ENCODE results near the gene USP14. TPM values are rescaled to one million over a fixed set of nuclear protein-coding genes. Genes with fewer than 3 reads are reported as not detected.
A peak's percentile ranks its signal among the peaks of the same experiment; 100 is the strongest.
"Not testable (repeated sequence)": the region's sequence is repeated elsewhere in the genome, so short reads cannot be mapped to it uniquely, and the experiment has no call there.

The USP14 gene
- 10 to 100 TPM; 31.1 to 40.1 (median 36.0) TPM for total RNA-seq

- Histone ChIP-seq H3K36me3 (peaks cover 0 to 9% (median 0%) of the 10 kb centered on the region in 3 donors), H3K27me3 (no peaks in the 10 kb centered on the region), H3K27ac (peak within 1 kb of the TSS; percentile 89 to 95 (median 90)), H3K4me1 (peaks cover 0 to 31% (median 12%) of the 10 kb centered on the region in 3 donors), H3K4me3 (peak within 1 kb of the TSS; percentile 73 to 93 (median 85)), H3K9me3 (no peaks in the 10 kb centered on the region)
- 5 to 6% methylated on average over 9 to 24 of the region's 89 CpGs for WGBS, 2 donors
- intact Hi-C loops (cut with DNase I) = no loop called here
- peak; percentile 78 for DNase-seq
- TF ChIP-seq POLR2A (IDR thresholded peaks at IDR 0.05) = peak in 3 of 4 donors; percentile 53 to 73 (median 59)
- TF ChIP-seq CTCF (IDR thresholded peaks at IDR 0.05) = no peak
These were observed at the start of gene USP14 for GRCh38 chr18:158128-159036. USP14 (plus strand) TSS chr18:158557; CDS start chr18:158699, 142 bp downstream.

GRCh38 chr18:108665-109063 lies 49.7 kb upstream of the USP14 start:
- H3K4me1 ChIP-seq; H3K27ac ChIP-seq; H3K27me3 ChIP-seq; H3K9me3 ChIP-seq; H3K4me3 ChIP-seq; intact Hi-C loops (cut with DNase I); H3K36me3 ChIP-seq; DNase-seq: not testable (repeated sequence)
- 31 to 35% methylated on average over 2 to 3 of the region's 3 CpGs for WGBS, 2 donors

GRCh38 chr18:109130-109921 lies 49.0 kb upstream of the USP14 start:
- H3K4me3 ChIP-seq; H3K9me3 ChIP-seq; H3K4me1 ChIP-seq; H3K36me3 ChIP-seq; H3K27me3 ChIP-seq; intact Hi-C loops (cut with DNase I); DNase-seq; H3K27ac ChIP-seq: not testable (repeated sequence)
- WGBS, 2 donors = 25 to 33% methylated on average over 7 of the region's 7 CpGs
- TF ChIP-seq CTCF (IDR thresholded peaks at IDR 0.05) = peak in 1 of 6 experiments; percentile 16

GRCh38 chr18:109922-110261 lies 48.5 kb upstream of the USP14 start:
- not testable (repeated sequence) for DNase-seq

GRCh38 chr18:110351-111201 lies 47.8 kb upstream of the USP14 start:
- H3K27ac ChIP-seq; H3K4me3 ChIP-seq; intact Hi-C loops (cut with DNase I); H3K4me1 ChIP-seq; H3K36me3 ChIP-seq; H3K9me3 ChIP-seq; DNase-seq; H3K27me3 ChIP-seq: not testable (repeated sequence)
- WGBS, 2 donors = 34 to 50% methylated on average over 4 of the region's 4 CpGs

More at GRCh38 chr18:109922-110261, 48.5 kb upstream of the USP14 start:
- H3K27me3 ChIP-seq; H3K27ac ChIP-seq; H3K4me1 ChIP-seq; intact Hi-C loops (cut with DNase I); H3K36me3 ChIP-seq; H3K9me3 ChIP-seq; H3K4me3 ChIP-seq: not testable (repeated sequence)
- WGBS, 2 donors = 42 to 46% methylated on average over 5 of the region's 5 CpGs

- no peaks in the 10 kb centered on the region for H3K36me3 ChIP-seq
- peak overlapping the region; percentile 20 to 62 (median 46) for H3K4me3 ChIP-seq
- WGBS, 2 donors = 12 to 31% methylated on average over 5 to 10 of the region's 42 CpGs
- TF ChIP-seq POLR2A (IDR thresholded peaks at IDR 0.05) (no peak), CTCF (IDR thresholded peaks at IDR 0.05) (no peak)
- peaks cover 0 to 4% (median 0%) of the 10 kb centered on the region in 3 donors for H3K9me3 ChIP-seq
- intact Hi-C loops (cut with DNase I) = no loop called here
- no peak for DNase-seq
- peaks cover 0 to 6% (median 3%) of the 10 kb centered on the region in 3 donors for H3K4me1 ChIP-seq
- peak overlapping the region in 2 of 4 donors; percentile 60 to 87 for H3K27ac ChIP-seq
- no peaks in the 10 kb centered on the region for H3K27me3 ChIP-seq
These were observed 46.9 kb upstream of the USP14 start for GRCh38 chr18:111306-112014.

GRCh38 chr18:112015-112733 lies 46.2 kb upstream of the USP14 start:
- H3K4me1 ChIP-seq; H3K36me3 ChIP-seq; DNase-seq; intact Hi-C loops (cut with DNase I); H3K27me3 ChIP-seq; H3K9me3 ChIP-seq: not testable (repeated sequence)
- WGBS, 2 donors = 36 to 53% methylated on average over 16 to 30 of the region's 43 CpGs
- H3K4me3 ChIP-seq = peak overlapping the region; percentile 20 to 62 (median 46)
- H3K27ac ChIP-seq = peak overlapping the region in 2 of 4 donors; percentile 60 to 87
